Measurements from ENCODE around the gene KCNQ1. TPM values are rescaled to one million over a fixed set of nuclear protein-coding genes. Genes with fewer than 3 reads are reported as not detected.
A peak's percentile ranks its signal among the peaks of the same experiment; 100 is the strongest.

The KCNQ1 gene
- total and polyA plus RNA-seq, 9 of the 15 experiments (the other 6 are each of a cell fraction or from before 2014, with no cell fraction given) = 0.44 TPM; not detected in 8

GRCh38 chr11:2781408-2782274 lies 336.8 kb downstream of the KCNQ1 start:
- in situ Hi-C loops (cut with MboI) (no loop called here), intact Hi-C loops (cut with micrococcal nuclease) (no loop called here)
- H3K27me3 ChIP-seq (ENCODE audit: control insufficient read depth in 2 of 2, insufficient read depth in 2 of 2, low read length in 2 of 2) = no peaks in the 10 kb centered on the region
- WGBS (ENCODE audit: insufficient coverage, low coverage, missing lambda C conversion rate) = 12% methylated on average over 17 of the region's 19 CpGs
- H3K4me1 ChIP-seq (replicated peaks in 1 of 2; ENCODE audit: control insufficient read depth in 2 of 2, insufficient read depth in 2 of 2, low read length in 2 of 2) = peaks cover 54 to 59% of the 10 kb centered on the region in 2 experiments
- peak overlapping the region; percentile 71 for H3K4me2 ChIP-seq (ENCODE audit: insufficient read depth, low read length)
- peak overlapping the region; percentile 84 for H3K27ac ChIP-seq (ENCODE audit: extremely low read depth, low read depth, low read length)
- no peaks in the 10 kb centered on the region for H3K79me2 ChIP-seq (ENCODE audit: control insufficient read depth, insufficient read depth, low read length)
- DNase-seq (ENCODE audit: extremely low read depth in 1 of 4, low spot score in 3 of 4) (peak in 3 of 4 experiments; percentile 18 to 64 (median 49)), FAIRE-seq (no peak), ATAC-seq (peak; percentile 34)
- peak overlapping the region; percentile 96 for H2AFZ ChIP-seq (ENCODE audit: low read depth, low read length)
- BruUV-seq (replicated peaks) = no TSS peak
- H3K36me3 ChIP-seq (ENCODE audit: control insufficient read depth, insufficient read depth, low read length) = no peaks in the 10 kb centered on the region
- no peak overlapping the region for H3K4me3 ChIP-seq
- POLR2A ChIA-PET = interaction anchor here (0.6 to 1.4 kb wide), 6 partner anchors 30 to 125 kb away, joined by 3 to 8 read pairs (median 4); partner anchors contain the start of gene KCNQ1OT1
- no peaks in the 10 kb centered on the region for H3K9me1 ChIP-seq (ENCODE audit: control insufficient read depth, insufficient read depth, low read length)
- no peaks in the 10 kb centered on the region for H4K20me1 ChIP-seq (replicated peaks; ENCODE audit: control insufficient read depth, insufficient read depth, low read length)
- H3K9ac ChIP-seq (ENCODE audit: insufficient read depth in 1 of 2, low read depth in 2 of 2, low read length in 2 of 2) = peak overlapping the region; percentile 63 to 92
- peaks cover 2% of the 10 kb centered on the region; the same call in 1 of the 2 replicates for H3K9me3 ChIP-seq (replicated peaks; ENCODE audit: control insufficient read depth, insufficient read depth, low read depth, low read length)
- CTCF ChIA-PET (ENCODE audit: low intra/inter-chr PET ratio) = no interaction called here
- peak; percentile 29; the same call in 1 of the 2 replicates for TF ChIP-seq ZBTB12 (CRISPR knock-in tag; IDR thresholded peaks at IDR 0.05)
- TF ChIP-seq MAZ (CRISPR knock-in tag; conservative IDR thresholded peaks at IDR 0.05 in 1 of 2, IDR thresholded peaks at IDR 0.05 in 1 of 2) = peak; percentile 51 to 58; a peak in 2 of 4 replicates
- peak in 1 of 2 experiments; percentile 60; a peak in 1 of 4 replicates for TF ChIP-seq KDM1A (IDR thresholded peaks at IDR 0.05)
- peak; percentile 47; the same call in 1 of the 2 replicates for TF ChIP-seq ZBTB7A (IDR thresholded peaks at IDR 0.05; ENCODE audit: borderline replicate concordance, control insufficient read depth, low read depth, low read length)
- TF ChIP-seq RBM22 (IDR thresholded peaks at IDR 0.05; ENCODE audit: low read depth, low read length, poor library complexity, severe bottlenecking) = no peak
- TF ChIP-seq ZNF507 (tag; conservative IDR thresholded peaks at IDR 0.05) = no peak
- TF ChIP-seq, protein P1, sequence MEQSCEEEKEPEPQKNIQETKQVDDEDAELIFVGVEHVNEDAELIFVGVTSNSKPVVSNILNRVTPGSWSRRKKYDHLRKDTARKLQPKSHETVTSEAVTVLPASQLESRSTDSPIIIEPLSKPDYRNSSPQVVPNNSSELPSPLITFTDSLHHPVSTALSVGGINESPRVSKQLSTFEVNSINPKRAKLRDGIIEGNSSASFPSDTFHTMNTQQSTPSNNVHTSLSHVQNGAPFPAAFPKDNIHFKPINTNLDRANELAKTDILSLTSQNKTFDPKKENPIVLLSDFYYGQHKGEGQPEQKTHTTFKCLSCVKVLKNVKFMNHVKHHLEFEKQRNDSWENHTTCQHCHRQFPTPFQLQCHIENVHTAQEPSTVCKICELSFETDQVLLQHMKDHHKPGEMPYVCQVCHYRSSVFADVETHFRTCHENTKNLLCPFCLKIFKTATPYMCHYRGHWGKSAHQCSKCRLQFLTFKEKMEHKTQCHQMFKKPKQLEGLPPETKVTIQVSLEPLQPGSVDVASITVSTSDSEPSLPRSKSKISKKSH (CRISPR knock-in tag; IDR thresholded peaks at IDR 0.05) = 0 out of 2 replicates have a peak, but pooled peaks have one; percentile 13
- peak; percentile 29 for TF ChIP-seq ZBTB17 (CRISPR knock-in tag; IDR thresholded peaks at IDR 0.05)
- TF ChIP-seq TOE1 (IDR thresholded peaks at IDR 0.05; ENCODE audit: borderline replicate concordance) = 0 out of 2 replicates have a peak, but pooled peaks have one; percentile 33
- no peak for TF ChIP-seq TOE1 (CRISPR knock-in tag; IDR thresholded peaks at IDR 0.05; ENCODE audit: borderline replicate concordance, low read depth)
- peak; percentile 62; the same call in 1 of the 2 replicates for TF ChIP-seq HDGF (IDR thresholded peaks at IDR 0.05)
- TF ChIP-seq, protein P2, sequence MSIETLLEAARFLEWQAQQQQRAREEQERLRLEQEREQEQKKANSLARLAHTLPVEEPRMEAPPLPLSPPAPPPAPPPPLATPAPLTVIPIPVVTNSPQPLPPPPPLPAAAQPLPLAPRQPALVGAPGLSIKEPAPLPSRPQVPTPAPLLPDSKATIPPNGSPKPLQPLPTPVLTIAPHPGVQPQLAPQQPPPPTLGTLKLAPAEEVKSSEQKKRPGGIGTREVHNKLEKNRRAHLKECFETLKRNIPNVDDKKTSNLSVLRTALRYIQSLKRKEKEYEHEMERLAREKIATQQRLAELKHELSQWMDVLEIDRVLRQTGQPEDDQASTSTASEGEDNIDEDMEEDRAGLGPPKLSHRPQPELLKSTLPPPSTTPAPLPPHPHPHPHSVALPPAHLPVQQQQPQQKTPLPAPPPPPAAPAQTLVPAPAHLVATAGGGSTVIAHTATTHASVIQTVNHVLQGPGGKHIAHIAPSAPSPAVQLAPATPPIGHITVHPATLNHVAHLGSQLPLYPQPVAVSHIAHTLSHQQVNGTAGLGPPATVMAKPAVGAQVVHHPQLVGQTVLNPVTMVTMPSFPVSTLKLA (conservative IDR thresholded peaks at IDR 0.05) = 0 out of 4 replicates have a peak, but pooled peaks of 1 of the 2 experiments have one; percentile 24
- no peak for TF ChIP-seq MYC (IDR thresholded peaks at IDR 0.05; ENCODE audit: low read depth, low read length)
- TF ChIP-seq MYC (CRISPR knock-in tag; IDR thresholded peaks at IDR 0.05; ENCODE audit: borderline replicate concordance, low read depth) = no peak
